ENCODE data around the gene BLTP1.

BLTP1 gene

GRCh38 chr4:122170775-122171174 is 18.6 kb downstream of the BLTP1 start:
- DNase-seq: no peak

GRCh38 chr4:122171323-122171722 is 19.2 kb downstream of the BLTP1 start:
- DNase-seq: no peak

DNA sequence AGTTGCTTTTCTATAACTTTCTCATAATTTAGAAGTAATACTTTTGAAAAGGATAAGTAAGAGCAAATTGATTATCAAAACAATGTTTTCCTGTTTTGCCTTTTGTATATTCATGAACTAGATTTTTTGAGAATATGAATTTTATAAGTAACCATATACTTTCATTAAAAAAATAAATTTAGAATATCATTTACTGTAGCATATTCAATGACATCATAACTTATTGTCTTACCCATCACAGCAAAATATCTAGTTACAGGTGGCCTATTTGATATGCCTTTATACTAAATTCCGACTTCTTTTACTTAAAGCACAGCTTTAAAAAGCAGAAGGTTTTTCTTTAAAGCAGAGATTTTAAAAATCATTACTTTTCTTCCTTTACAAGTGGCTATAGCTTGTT is 20.1 kb downstream of the BLTP1 start:
- no peak for DNase-seq

DNA sequence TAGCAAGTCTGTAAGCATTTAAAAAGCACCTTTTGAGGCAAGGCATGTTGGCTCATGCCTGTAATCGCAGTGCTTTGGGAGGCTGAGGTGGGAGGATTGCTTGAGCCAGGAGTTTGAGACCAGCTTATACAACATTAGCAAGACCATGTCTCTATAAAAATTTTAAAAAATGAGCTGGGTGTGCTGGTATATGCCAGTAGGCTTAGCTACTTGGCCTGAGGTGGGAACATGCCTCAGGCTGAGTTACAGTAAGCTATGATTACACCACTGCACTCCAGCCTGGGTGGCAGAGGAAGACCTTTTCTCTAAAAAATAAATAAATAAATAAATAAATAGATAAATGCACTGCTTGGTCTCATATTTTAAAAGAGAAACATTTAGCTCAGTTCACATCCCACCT is 26.8 kb downstream of the BLTP1 start:
- no peak for DNase-seq

GRCh38 chr4:122195718-122196117 is 43.6 kb downstream of the BLTP1 start:
- no peak for DNase-seq

All from NCI-H1436 (cell line).